NCI-H1417 (cell line): ENCODE measurements around the gene CDH5.

Experiments
- DNase-seq, 3 experiments: peaks; one replicate each; lab custom pipeline; 2025; lab: John Stamatoyannopoulos, UW

CDH5 gene

DNA sequence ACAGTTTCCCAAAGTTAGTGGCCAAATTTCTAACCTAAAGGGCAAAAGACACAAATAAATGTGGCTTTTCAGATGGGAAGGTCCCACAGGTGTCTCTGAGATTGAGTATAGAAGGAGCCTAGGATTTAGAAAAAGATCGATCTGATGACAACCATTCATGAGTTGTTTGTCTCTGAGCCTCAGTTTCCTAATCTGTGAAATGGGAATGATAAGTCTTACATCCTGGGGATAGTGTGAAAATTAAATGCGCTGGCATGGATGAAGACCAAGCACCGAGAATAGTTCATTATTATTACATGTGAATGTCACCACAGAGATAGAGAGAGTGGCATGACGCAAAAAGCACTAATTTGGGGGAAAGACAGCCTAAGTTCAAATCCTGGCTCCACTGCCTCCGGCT is 7.2 kb downstream of the CDH5 start:
- no peak for DNase-seq

DNA sequence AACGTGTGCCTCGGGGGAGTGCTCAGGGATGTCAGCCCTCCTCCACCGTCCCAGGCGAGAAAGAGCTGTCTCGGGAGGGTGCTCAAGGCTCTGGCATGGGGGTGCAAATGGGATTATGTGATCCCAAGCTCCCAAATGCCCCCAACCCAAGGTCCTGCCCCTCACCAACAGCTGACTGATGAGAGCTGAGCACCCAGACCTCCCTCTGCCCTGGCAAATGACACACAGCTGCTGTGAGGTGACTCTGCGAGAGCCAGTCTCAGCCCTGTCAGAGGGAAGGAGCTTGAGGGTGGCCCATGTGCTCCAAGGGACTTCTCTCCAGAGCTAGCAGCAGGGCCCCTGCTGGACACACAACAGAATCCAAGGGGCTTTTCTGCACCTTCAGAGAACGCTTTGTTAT is 7.7 kb downstream of the CDH5 start:
- DNase-seq = no peak

- DNase-seq = no peak
These were observed 9.0 kb downstream of the CDH5 start for GRCh38 chr16:66375451-66375850.

- no peak for DNase-seq
These were observed 9.6 kb downstream of the CDH5 start for GRCh38 chr16:66376114-66376513.

GRCh38 chr16:66376577-66377305 is 10.2 kb downstream of the CDH5 start:
- DNase-seq = no peak

GRCh38 chr16:66377324-66377723 is 10.8 kb downstream of the CDH5 start:
- DNase-seq = no peak

DNA sequence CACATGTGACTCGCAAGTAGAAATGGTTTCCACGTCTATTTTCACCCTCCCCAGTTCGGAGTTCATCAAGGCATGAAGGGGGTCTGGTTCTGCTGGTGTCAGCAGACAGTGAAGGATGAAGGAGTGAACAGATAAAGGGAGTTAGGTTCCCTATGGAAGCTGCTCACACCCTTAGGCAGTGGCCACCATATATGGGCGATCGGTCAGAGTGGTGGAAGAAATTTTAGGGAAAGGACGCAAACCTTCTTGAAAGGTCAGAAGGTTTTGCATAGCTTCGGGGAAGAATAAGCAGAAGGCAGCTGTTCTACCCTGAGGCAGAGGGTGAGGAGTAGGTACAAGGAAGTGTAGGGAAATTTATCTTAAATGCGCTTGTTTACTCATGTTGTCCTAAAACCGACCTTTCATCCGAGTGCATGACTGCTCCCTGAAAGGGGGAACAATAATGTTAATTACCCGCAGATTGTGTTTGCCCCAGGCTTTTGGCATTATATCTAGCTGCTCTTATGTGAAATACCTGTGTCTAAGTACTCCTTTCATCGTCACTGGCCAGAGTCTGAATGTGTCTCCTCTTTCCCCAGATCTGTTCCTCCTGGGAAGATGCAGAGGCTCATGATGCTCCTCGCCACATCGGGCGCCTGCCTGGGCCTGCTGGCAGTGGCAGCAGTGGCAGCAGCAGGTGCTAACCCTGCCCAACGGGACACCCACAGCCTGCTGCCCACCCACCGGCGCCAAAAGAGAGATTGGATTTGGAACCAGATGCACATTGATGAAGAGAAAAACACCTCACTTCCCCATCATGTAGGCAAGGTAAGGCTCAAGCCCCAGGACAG is 12.5 kb downstream of the CDH5 start:
- peak in 1 of 3 experiments; percentile 5 for DNase-seq

DNA sequence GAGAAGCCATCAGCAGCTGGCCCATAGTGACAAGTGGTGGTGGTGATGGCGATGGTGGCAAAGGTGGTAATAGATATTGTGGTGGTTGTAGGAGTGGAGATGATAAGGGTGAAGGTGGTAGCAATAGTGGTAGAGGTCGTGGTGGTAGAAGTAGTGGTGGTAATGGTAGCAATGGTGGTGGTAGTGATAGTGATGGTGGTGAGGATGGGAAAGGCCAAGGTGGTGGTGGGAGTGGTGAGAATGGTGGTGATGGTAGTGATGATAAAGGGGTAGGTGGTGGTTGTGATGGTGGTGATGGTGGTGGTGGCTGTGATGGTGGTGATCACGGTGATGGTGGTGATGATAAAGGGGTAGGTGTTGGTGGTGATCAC is 13.1 kb downstream of the CDH5 start:
- DNase-seq = no peak

DNA sequence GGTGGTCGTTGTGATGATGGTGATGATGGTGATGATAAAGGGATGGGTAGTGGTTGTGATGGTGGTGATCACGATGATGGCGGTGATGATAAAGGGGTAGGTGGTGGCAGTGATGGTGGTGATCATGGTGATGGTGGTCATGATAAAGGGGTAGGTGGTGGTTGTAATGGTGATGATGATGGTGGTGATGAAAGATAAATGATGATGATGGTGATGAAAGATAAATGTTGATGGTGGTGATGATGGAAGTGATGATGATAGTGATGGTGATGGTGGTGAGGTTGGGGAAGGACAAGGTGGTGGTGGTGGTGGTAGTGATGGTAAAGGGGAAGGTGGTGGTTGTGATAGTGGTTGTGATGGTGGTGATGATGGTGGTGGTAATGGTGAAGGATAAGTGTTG is 13.9 kb downstream of the CDH5 start:
- no peak for DNase-seq

DNA sequence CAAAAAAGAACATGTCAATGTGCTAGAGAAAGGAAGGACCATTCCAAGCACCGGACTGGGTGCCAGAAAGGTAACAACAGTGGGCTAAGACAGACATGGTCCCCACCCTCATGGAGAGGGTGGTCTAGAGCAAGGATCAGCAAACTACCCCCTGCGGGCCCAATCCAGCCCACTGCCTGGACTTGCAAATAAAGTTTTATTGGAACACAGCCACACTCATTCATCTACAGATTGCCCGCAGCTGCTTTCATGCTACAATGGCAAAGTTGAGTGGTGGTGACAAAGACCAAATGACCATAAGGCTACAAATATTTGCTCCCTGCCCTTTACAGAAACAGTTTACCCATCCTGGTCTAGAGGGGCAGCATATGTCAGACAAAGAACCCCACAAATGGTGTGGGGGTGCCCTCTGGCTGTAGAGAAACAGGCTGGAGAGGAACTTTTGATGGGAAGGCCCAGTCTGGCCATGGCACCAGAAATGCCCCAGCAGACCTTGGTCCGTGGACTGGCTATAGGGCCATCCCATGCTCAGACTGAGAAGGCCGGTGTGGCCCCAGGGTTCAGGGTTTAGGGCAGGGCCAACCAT is 15.2 kb downstream of the CDH5 start:
- DNase-seq = no peak

DNA sequence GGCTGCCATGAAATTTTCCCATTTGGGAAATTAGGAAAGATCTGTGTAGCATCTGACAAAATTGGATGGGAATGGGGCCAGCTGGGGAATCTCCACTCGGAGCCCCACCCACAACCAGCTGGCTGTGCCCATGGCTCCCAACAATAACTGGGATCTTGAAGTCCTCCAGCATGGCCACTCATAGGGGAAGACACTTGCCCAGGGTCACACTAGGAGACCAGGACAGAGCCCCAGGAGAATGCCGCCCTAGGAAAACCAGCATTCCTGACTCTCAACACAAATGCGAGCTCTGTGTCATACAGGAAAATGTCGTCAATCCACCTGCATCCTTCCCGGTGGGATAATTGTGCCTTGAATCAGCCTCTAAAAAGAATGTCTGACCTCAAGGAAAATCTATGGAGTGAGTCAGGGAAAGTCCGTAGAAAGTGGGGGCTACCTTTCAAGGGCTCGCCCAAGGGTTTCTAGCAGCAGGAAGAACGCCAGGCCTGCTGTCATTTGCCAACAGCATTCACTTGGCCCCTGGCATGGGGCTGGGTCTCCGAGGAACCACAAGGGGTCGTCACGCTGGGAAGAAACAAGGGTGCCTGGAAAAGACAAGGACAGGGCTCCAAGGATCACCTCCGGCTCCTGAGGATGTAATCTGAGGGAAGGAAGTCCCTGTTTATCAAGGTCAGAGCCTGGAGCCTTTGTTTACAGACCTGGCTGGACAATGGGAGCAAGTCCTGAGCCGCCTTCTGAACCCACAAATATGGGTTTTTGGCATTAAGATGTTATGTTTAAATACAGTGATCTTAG is 15.9 kb downstream of the CDH5 start:
- DNase-seq = no peak

DNA sequence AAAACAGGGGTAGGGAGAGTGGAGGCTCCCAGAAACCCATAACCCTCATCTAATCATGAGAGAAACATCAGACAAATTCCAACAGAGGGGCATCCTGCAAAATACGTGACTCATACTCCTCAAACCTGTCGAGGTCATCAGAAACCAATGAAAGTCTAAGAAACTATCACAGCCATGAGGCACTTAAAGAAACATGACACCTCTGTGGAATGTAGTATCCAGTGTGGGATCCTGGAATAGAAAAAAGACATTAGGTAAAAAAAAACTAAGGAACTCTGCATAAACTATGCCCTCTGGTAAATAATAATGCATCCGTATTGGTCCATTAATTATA is 16.4 kb downstream of the CDH5 start:
- no peak for DNase-seq

- no peak for DNase-seq
These were observed 17.1 kb downstream of the CDH5 start for GRCh38 chr16:66383551-66383950.

DNA sequence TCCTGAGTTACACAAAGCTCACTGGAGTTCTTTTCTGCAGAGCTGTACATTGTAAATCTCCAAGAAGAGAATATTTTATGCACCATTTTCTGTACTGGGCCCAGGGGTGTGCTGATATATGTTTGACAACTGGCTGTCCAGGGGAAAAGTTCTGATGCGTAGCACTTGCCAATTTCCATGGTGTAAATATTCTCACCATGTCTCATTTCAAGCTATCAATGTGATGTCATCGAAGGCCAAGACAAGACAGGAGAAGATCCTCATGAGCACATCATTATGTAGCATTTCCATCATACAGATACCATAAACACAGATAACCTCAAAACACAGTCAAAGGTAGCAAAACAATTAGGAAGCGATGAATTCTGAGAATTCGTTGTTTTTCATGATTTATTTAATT is 18.9 kb downstream of the CDH5 start:
- no peak for DNase-seq

GRCh38 chr16:66386629-66387622 is 20.4 kb downstream of the CDH5 start:
- DNase-seq = peak in 1 of 3 experiments; percentile 46

DNA sequence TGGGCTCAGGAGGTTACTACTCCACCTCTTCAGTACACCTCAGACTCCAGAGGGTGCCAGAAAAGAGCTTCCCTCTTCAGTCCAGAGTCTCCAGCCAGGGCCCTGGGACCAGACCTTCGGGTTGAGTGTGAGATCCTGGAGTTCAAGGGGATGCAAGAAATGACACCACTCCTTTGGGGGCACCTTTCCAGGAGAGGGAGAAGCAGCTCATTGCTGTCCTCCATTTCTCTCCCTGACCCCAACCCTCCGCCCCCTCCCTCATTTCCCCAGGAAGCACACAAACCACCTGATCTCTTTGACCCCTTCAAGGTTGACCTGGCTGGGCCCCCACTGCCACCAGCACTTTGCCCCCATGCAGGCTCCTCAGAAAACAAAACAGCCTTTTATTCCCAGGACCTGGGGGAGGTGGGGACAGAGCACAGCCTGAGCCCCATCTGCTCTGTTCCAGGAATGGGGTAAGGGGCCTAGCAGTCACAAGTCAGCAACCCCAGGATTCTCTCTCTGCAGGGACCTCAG is 21.4 kb downstream of the CDH5 start:
- no peak for DNase-seq

GRCh38 chr16:66388350-66389139 is 22.1 kb downstream of the CDH5 start:
- no peak for DNase-seq

GRCh38 chr16:66389256-66390176 is 23.0 kb downstream of the CDH5 start:
- DNase-seq = no peak
